HG03442 (cell line): ENCODE data around the gene HLA-DOB.

Experiments
- ATAC-seq: cut with Tn5 transposase; IDR thresholded peaks from one replicate; pipeline ENCODE4 v1.9.1; 2021; ENCODE audit warnings: mild to moderate bottlenecking, moderate library complexity; ENCODE audit not compliant: unreplicated experiment

Gene HLA-DOB

GRCh38 chr6:32816746-32817204 is at the start of gene HLA-DOB:
Gene HLA-DOB, minus strand, starts transcription at chr6:32817002. Its CDS starts 51 bp downstream, at chr6:32816951.
- peak; percentile 61 for ATAC-seq

GRCh38 chr6:32865724-32866443 is 49.1 kb upstream of the HLA-DOB start:
- no peak for ATAC-seq

- ATAC-seq: no peak
These were observed 45.9 kb upstream of the HLA-DOB start for GRCh38 chr6:32862725-32863124.

GRCh38 chr6:32860674-32861073 is 43.9 kb upstream of the HLA-DOB start:
- no peak for ATAC-seq

- ATAC-seq: no peak
These were observed 41.4 kb upstream of the HLA-DOB start for GRCh38 chr6:32858194-32858593.

GRCh38 chr6:32857156-32857891 is 40.5 kb upstream of the HLA-DOB start:
- ATAC-seq: no peak

- ATAC-seq: no peak
These were observed 38.8 kb upstream of the HLA-DOB start for GRCh38 chr6:32855467-32856174.

- ATAC-seq: no peak
These were observed 37.8 kb upstream of the HLA-DOB start for GRCh38 chr6:32854376-32855178.

- ATAC-seq: peak; percentile 75
These were observed 37.0 kb upstream of the HLA-DOB start, which contains the start of the genes PSMB9 and TAP1 for GRCh38 chr6:32853541-32854375. Gene PSMB9, plus strand, starts transcription at chr6:32854192. Its CDS starts 38 bp downstream, at chr6:32854230. Gene TAP1, minus strand, starts transcription at chr6:32853704. Its CDS starts 68 bp downstream, at chr6:32853636.

- ATAC-seq: peak; percentile 18
These were observed 36.2 kb upstream of the HLA-DOB start for GRCh38 chr6:32852844-32853540.

- ATAC-seq: no peak
These were observed 35.4 kb upstream of the HLA-DOB start for GRCh38 chr6:32852018-32852843.

- no peak for ATAC-seq
These were observed 34.2 kb upstream of the HLA-DOB start for GRCh38 chr6:32851025-32851424.

GRCh38 chr6:32849126-32849525 is 32.3 kb upstream of the HLA-DOB start:
- ATAC-seq: no peak

GRCh38 chr6:32847795-32848194 is 31.0 kb upstream of the HLA-DOB start:
- ATAC-seq: no peak

- no peak for ATAC-seq
These were observed 30.2 kb upstream of the HLA-DOB start for GRCh38 chr6:32847004-32847403.

GRCh38 chr6:32845384-32845884 is 28.6 kb upstream of the HLA-DOB start:
- no peak for ATAC-seq

- ATAC-seq: no peak
These were observed 28.1 kb upstream of the HLA-DOB start for GRCh38 chr6:32844839-32845383.
